Liver (tissue), 9 donors: ENCODE results near the gene KIT. TPM values are rescaled to one million over a fixed set of nuclear protein-coding genes. Genes with fewer than 3 reads are reported as not detected.

ENCODE experiments used
- DNase-seq: peaks from one replicate; pipeline ENCODE4 v3.0.0-alpha.2; 2017; ENCODE audit warnings: low spot score
- H3K27ac ChIP-seq, 2 donors: one replicate each; pipeline ENCODE4 v1.7.0; 2013; ENCODE audit warnings: inconsistent platforms in 2 of 2, low read length in 2 of 2, control low read depth in 1 of 2, low read depth in 1 of 2, mild to moderate bottlenecking in 1 of 2
- H3K27me3 ChIP-seq, 4 donors: one replicate each; pipeline versions ENCODE4 v1.6.1 to v1.7.0; 2013; ENCODE audit warnings: low read length in 3 of 4, inconsistent platforms in 1 of 4, mild to moderate bottlenecking in 1 of 4, moderate library complexity in 1 of 4; ENCODE audit not compliant: control insufficient read depth in 4 of 4, insufficient read depth in 4 of 4
- H3K36me3 ChIP-seq, 4 donors: one replicate each; pipeline versions ENCODE4 v1.6.1 to v1.7.0; 2013; ENCODE audit warnings: low read length in 3 of 4, mild to moderate bottlenecking in 3 of 4, low read depth in 1 of 4, moderate library complexity in 1 of 4; ENCODE audit not compliant: control insufficient read depth in 4 of 4, insufficient read depth in 3 of 4
- H3K4me1 ChIP-seq, 4 donors: one replicate each; pipeline versions ENCODE4 v1.6.1 to v1.7.0; 2013; ENCODE audit warnings: low read length in 3 of 4, mild to moderate bottlenecking in 3 of 4, moderate library complexity in 1 of 4; ENCODE audit not compliant: control insufficient read depth in 4 of 4, insufficient read depth in 4 of 4
- H3K4me3 ChIP-seq, 3 donors: one replicate each; pipeline versions ENCODE4 v1.6.1 to v1.7.0; 2013; ENCODE audit warnings: low read length in 3 of 3, control low read depth in 1 of 3, low read depth in 1 of 3, mild to moderate bottlenecking in 1 of 3
- H3K9ac ChIP-seq, 2 donors: one replicate each; pipeline ENCODE4 v1.7.0; 2013; ENCODE audit warnings: low read length in 2 of 2, mild to moderate bottlenecking in 2 of 2, moderate library complexity in 2 of 2, control low read depth in 1 of 2, low read depth in 1 of 2
- H3K9me3 ChIP-seq, 4 donors: one replicate each; pipeline versions ENCODE4 v1.6.1 to v1.7.0; 2013; ENCODE audit warnings: low read length in 3 of 4; ENCODE audit not compliant: control insufficient read depth in 4 of 4
- ATF3 ChIP-seq: IDR thresholded peaks from 2 replicates; pipeline ENCODE4 v1.6.1; 2016; ENCODE audit warnings: antibody characterized with exemption
- CTCF ChIP-seq: fragments of 150-350 bp; IDR thresholded peaks from 2 replicates; pipeline ENCODE4 v1.5.1; 2017; ENCODE audit warnings: improper control_type of control experiment, low read depth, low read length; ENCODE audit not compliant: missing input control
- EGR1 ChIP-seq, 2 donors: IDR thresholded peaks; 2 replicates each; pipeline ENCODE4 v1.6.1; 2016 to 2018; ENCODE audit warnings: antibody characterized with exemption in 2 of 2, low read depth in 2 of 2
- FOXA1 ChIP-seq: IDR thresholded peaks from 2 replicates; pipeline ENCODE4 v1.6.1; 2016; ENCODE audit warnings: antibody characterized with exemption
- FOXA2 ChIP-seq: IDR thresholded peaks from 2 replicates; pipeline ENCODE4 v1.6.1; 2016; ENCODE audit warnings: antibody characterized with exemption
- GABPA ChIP-seq, 2 donors: IDR thresholded peaks in 1 of 2; conservative IDR thresholded peaks in 1 of 2; 2 replicates each; pipeline ENCODE4 v1.6.1; 2016; ENCODE audit warnings: antibody characterized with exemption in 2 of 2, mild to moderate bottlenecking in 1 of 2, moderate library complexity in 1 of 2
- HNF4A ChIP-seq, 2 donors: conservative IDR thresholded peaks; 2 replicates each; pipeline ENCODE4 v1.6.1; 2016; ENCODE audit warnings: antibody characterized with exemption in 2 of 2, mild to moderate bottlenecking in 2 of 2
- HNF4G ChIP-seq: IDR thresholded peaks from 2 replicates; pipeline ENCODE4 v1.6.1; 2016; ENCODE audit warnings: antibody characterized with exemption
- JUND ChIP-seq, 2 donors: IDR thresholded peaks; 2 replicates each; pipeline ENCODE4 v1.6.1; 2016; ENCODE audit warnings: antibody characterized with exemption in 2 of 2
- NR2F2 ChIP-seq: IDR thresholded peaks from 2 replicates; pipeline ENCODE4 v1.6.1; 2016; ENCODE audit warnings: antibody characterized with exemption
- RAD21 ChIP-seq, 2 donors: IDR thresholded peaks; 2 replicates each; pipeline ENCODE4 v1.6.1; 2016; ENCODE audit warnings: antibody characterized with exemption in 2 of 2, mild to moderate bottlenecking in 2 of 2
- RXRA ChIP-seq, 2 donors: IDR thresholded peaks; 2 replicates each; pipeline ENCODE4 v1.6.1; 2017 to 2018; ENCODE audit warnings: antibody characterized with exemption in 2 of 2, mild to moderate bottlenecking in 1 of 2
- SP1 ChIP-seq: IDR thresholded peaks from 2 replicates; pipeline ENCODE4 v1.6.1; 2018; ENCODE audit warnings: antibody characterized with exemption, mild to moderate bottlenecking
- TAF1 ChIP-seq: conservative IDR thresholded peaks from 2 replicates; pipeline ENCODE4 v1.6.1; 2016; ENCODE audit warnings: antibody characterized with exemption, mild to moderate bottlenecking
- YY1 ChIP-seq: IDR thresholded peaks from 2 replicates; pipeline ENCODE4 v1.6.1; 2016; ENCODE audit warnings: antibody characterized with exemption, mild to moderate bottlenecking
- WGBS: extraction: QIAGEN DNeasy Blood & Tissue Kit; methylation state at CpG from one replicate; pipeline ENCODE4 v1.1.7; 2013; 5-methylcytosine and 5-hydroxymethylcytosine counted together
- polyA plus RNA-seq, 2 donors: library from polyadenylated mRNA; stranded (reverse) in 1 of 2; unstranded in 1 of 2; fragments of 200-250 nt in 1 of 2; fragments of >200 nt in 1 of 2; fragmentation: Nextera tagmentation in 1 of 2; extraction: Ambion mirVana in 1 of 2; gene quantifications; one replicate each; pipeline versions ENCODE4 v1.2.1 to v1.2.3, GENCODE V29; 2013 to 2015
- total RNA-seq, 2 donors: library from RNA; depleted of rRNA; stranded (reverse); fragments of >200 nt; gene quantifications; one replicate each; pipeline ENCODE4 v1.2.3, GENCODE V29; 2014
- TF ChIP-seq, protein P1 (sequence below): IDR thresholded peaks from 2 replicates; pipeline ENCODE4 v1.6.1; 2016; ENCODE audit warnings: antibody characterized with exemption
- TF ChIP-seq, protein P2 (sequence below): IDR thresholded peaks from 2 replicates; pipeline ENCODE4 v1.6.1; 2016; ENCODE audit warnings: antibody characterized with exemption
- TF ChIP-seq, protein P3 (sequence below): IDR thresholded peaks from 2 replicates; pipeline ENCODE4 v1.6.1; 2016; ENCODE audit warnings: antibody characterized with exemption, mild to moderate bottlenecking
- donor health status: healthy.
- donor health status: healthy.
- donor health status: healthy.
- donor health status: healthy.
- donor health status: healthy.

KIT gene
- total and polyA plus RNA-seq, 4 donors: 0.06 to 5.5 (median 0.96) TPM

GRCh38 chr4:54695788-54696187 lies 38.0 kb downstream of the KIT start:
- no peak for TF ChIP-seq TAF1
- TF ChIP-seq, protein P1, sequence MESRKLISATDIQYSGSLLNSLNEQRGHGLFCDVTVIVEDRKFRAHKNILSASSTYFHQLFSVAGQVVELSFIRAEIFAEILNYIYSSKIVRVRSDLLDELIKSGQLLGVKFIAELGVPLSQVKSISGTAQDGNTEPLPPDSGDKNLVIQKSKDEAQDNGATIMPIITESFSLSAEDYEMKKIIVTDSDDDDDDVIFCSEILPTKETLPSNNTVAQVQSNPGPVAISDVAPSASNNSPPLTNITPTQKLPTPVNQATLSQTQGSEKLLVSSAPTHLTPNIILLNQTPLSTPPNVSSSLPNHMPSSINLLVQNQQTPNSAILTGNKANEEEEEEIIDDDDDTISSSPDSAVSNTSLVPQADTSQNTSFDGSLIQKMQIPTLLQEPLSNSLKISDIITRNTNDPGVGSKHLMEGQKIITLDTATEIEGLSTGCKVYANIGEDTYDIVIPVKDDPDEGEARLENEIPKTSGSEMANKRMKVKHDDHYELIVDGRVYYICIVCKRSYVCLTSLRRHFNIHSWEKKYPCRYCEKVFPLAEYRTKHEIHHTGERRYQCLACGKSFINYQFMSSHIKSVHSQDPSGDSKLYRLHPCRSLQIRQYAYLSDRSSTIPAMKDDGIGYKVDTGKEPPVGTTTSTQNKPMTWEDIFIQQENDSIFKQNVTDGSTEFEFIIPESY: no peak
- TF ChIP-seq EGR1 (IDR thresholded peaks at IDR 0.05; ENCODE audit: low read depth in 2 of 2): no peak
- TF ChIP-seq, protein P2, sequence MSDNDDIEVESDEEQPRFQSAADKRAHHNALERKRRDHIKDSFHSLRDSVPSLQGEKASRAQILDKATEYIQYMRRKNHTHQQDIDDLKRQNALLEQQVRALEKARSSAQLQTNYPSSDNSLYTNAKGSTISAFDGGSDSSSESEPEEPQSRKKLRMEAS: no peak
- TF ChIP-seq JUND (IDR thresholded peaks at IDR 0.05): no peak
- no peak for TF ChIP-seq RAD21 (IDR thresholded peaks at IDR 0.05)
- TF ChIP-seq, protein P3, sequence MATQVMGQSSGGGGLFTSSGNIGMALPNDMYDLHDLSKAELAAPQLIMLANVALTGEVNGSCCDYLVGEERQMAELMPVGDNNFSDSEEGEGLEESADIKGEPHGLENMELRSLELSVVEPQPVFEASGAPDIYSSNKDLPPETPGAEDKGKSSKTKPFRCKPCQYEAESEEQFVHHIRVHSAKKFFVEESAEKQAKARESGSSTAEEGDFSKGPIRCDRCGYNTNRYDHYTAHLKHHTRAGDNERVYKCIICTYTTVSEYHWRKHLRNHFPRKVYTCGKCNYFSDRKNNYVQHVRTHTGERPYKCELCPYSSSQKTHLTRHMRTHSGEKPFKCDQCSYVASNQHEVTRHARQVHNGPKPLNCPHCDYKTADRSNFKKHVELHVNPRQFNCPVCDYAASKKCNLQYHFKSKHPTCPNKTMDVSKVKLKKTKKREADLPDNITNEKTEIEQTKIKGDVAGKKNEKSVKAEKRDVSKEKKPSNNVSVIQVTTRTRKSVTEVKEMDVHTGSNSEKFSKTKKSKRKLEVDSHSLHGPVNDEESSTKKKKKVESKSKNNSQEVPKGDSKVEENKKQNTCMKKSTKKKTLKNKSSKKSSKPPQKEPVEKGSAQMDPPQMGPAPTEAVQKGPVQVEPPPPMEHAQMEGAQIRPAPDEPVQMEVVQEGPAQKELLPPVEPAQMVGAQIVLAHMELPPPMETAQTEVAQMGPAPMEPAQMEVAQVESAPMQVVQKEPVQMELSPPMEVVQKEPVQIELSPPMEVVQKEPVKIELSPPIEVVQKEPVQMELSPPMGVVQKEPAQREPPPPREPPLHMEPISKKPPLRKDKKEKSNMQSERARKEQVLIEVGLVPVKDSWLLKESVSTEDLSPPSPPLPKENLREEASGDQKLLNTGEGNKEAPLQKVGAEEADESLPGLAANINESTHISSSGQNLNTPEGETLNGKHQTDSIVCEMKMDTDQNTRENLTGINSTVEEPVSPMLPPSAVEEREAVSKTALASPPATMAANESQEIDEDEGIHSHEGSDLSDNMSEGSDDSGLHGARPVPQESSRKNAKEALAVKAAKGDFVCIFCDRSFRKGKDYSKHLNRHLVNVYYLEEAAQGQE: no peak
- TF ChIP-seq YY1: no peak
- TF ChIP-seq NR2F2: no peak
- TF ChIP-seq FOXA1: no peak
- TF ChIP-seq CTCF: no peak
- Histone ChIP-seq H3K27ac (no peak overlapping the region), H3K4me1 (no peaks in the 10 kb centered on the region), H3K27me3 (no peaks in the 10 kb centered on the region), H3K9ac (no peak overlapping the region), H3K36me3 (no peaks in the 10 kb centered on the region), H3K9me3 (no peaks in the 10 kb centered on the region), H3K4me3 (no peak overlapping the region)
- DNase-seq: no peak
- 96% methylated on average over 3 of the region's 3 CpGs for WGBS

DNA sequence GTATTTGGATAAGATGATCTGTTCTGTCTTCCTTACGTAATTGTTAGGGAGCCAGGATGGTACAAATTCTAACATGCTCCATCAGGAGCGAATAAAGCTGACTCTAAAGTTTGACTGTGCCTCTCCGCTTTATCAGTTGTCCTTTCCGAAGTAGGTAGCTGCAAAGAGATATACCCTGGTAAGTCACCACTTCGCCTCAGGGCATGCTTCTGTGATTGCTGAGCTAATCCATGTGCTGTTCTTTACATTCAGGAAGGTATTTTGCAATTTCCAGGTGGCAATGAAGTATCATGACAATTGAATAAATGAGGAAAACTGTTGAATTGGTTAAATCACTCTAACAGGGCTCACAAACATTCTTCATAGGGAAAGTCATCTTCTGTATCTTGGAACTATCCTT lies 38.9 kb downstream of the KIT start:
- Histone ChIP-seq H3K27ac (no peak overlapping the region), H3K36me3 (no peaks in the 10 kb centered on the region)

More for the DNA sequence above, 38.9 kb downstream of the KIT start:
- Histone ChIP-seq H3K4me1 (no peaks in the 10 kb centered on the region), H3K27me3 (no peaks in the 10 kb centered on the region), H3K4me3 (no peak overlapping the region), H3K9ac (no peak overlapping the region), H3K9me3 (no peaks in the 10 kb centered on the region)
- DNase-seq: no peak
- 91% methylated on average over 5 of the region's 5 CpGs for WGBS
- no peak for TF ChIP-seq JUND (IDR thresholded peaks at IDR 0.05)
- TF ChIP-seq CTCF: no peak
- TF ChIP-seq FOXA1: no peak
- TF ChIP-seq, protein P2: no peak
- TF ChIP-seq ATF3: no peak
- no peak for TF ChIP-seq FOXA2
- TF ChIP-seq GABPA (IDR thresholded peaks at IDR 0.05 in 1 of 2, conservative IDR thresholded peaks at IDR 0.05 in 1 of 2): no peak
- no peak for TF ChIP-seq EGR1 (IDR thresholded peaks at IDR 0.05; ENCODE audit: low read depth in 2 of 2)
- TF ChIP-seq TAF1: no peak
- no peak for TF ChIP-seq HNF4G
- no peak for TF ChIP-seq SP1
- TF ChIP-seq RXRA (IDR thresholded peaks at IDR 0.05): no peak
- no peak for TF ChIP-seq RAD21 (IDR thresholded peaks at IDR 0.05)
- TF ChIP-seq HNF4A (conservative IDR thresholded peaks at IDR 0.05): no peak
- TF ChIP-seq, protein P1: no peak
- no peak for TF ChIP-seq YY1
- TF ChIP-seq NR2F2: no peak
